ENCODE measurements around the gene SESTD1. TPM values are rescaled to one million over a fixed set of nuclear protein-coding genes. Genes with fewer than 3 reads are reported as not detected.

SESTD1 gene
- total and polyA plus RNA-seq, 2 donors from 2014 or later = 9.8 to 93.5 TPM

DNA sequence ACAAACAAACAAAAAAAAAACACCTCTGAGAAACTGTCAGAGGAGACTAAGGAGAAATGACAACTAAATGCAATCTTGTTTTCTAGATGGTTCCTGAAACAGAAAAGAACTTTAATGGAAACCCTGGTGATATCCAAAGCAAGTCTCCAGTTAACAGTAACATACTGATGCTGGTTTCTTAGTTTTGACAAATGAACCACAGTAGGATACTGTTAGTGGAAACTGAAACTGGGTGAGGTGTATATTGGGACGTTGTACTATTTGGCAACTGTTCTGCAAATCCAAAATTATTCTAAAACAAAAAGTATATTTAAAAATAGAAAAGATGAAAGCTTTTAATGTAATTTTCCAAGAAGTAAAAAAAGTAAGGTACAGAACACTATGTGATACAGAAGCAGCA, 11.4 kb downstream of the SESTD1 start:
- no peaks in the 10 kb centered on the region for H3K27me3 ChIP-seq (ENCODE audit: control insufficient read depth, insufficient read depth, low read length)
- no peak overlapping the region for H3K9ac ChIP-seq (ENCODE audit: low read length in 3 of 3)
- DNase-seq (no peak), FAIRE-seq (no peak)
- no peaks in the 10 kb centered on the region for H3K36me3 ChIP-seq (ENCODE audit: control insufficient read depth in 2 of 3, insufficient read depth in 3 of 3, low read length in 3 of 3)
- TF ChIP-seq, protein P1, sequence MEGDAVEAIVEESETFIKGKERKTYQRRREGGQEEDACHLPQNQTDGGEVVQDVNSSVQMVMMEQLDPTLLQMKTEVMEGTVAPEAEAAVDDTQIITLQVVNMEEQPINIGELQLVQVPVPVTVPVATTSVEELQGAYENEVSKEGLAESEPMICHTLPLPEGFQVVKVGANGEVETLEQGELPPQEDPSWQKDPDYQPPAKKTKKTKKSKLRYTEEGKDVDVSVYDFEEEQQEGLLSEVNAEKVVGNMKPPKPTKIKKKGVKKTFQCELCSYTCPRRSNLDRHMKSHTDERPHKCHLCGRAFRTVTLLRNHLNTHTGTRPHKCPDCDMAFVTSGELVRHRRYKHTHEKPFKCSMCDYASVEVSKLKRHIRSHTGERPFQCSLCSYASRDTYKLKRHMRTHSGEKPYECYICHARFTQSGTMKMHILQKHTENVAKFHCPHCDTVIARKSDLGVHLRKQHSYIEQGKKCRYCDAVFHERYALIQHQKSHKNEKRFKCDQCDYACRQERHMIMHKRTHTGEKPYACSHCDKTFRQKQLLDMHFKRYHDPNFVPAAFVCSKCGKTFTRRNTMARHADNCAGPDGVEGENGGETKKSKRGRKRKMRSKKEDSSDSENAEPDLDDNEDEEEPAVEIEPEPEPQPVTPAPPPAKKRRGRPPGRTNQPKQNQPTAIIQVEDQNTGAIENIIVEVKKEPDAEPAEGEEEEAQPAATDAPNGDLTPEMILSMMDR (IDR thresholded peaks at IDR 0.05; ENCODE audit: borderline replicate concordance, extremely low read depth, insufficient read depth) = no peak
- H3K4me3 ChIP-seq (ENCODE audit: low read length in 3 of 3) = no peak overlapping the region
- peaks cover 0 to 17% (median 0%) of the 10 kb centered on the region in 3 donors for H3K4me1 ChIP-seq (ENCODE audit: control insufficient read depth in 2 of 3, insufficient read depth in 2 of 3, low read depth in 1 of 3, low read length in 3 of 3)
- no peak overlapping the region for H3K27ac ChIP-seq (ENCODE audit: low read depth in 2 of 2, low read length in 2 of 2)
- peaks cover 0 to 7% (median 0%) of the 10 kb centered on the region in 3 donors for H3K9me3 ChIP-seq (ENCODE audit: control insufficient read depth in 2 of 3, insufficient read depth in 1 of 3, low read length in 3 of 3)
- intact Hi-C loops (cut with DNase I) = no loop called here

DNA sequence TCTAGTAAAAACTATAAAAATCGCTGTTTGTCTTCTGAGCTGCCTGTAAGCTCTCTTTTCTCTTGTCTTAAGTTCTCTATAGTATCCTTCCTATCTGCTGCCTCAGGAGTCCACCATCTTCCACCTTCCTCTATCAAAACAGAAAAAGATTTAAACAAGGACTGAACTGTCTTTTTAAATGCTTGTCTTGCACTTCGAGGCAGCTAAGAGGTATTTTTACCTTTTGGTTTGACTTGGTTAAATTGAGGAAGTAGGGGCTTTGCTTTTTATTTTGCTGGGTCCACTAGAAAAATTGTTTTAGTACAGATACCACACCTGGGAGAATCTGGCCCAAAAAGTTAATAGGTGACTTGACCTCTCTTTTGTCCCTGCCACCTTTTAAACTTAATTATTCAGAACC, 12.2 kb downstream of the SESTD1 start:
- FAIRE-seq (no peak), DNase-seq (no peak)
- Histone ChIP-seq H3K36me3 (ENCODE audit: control insufficient read depth in 2 of 3, insufficient read depth in 3 of 3, low read length in 3 of 3) (no peaks in the 10 kb centered on the region), H3K27me3 (ENCODE audit: control insufficient read depth, insufficient read depth, low read length) (no peaks in the 10 kb centered on the region), H3K4me3 (ENCODE audit: low read length in 3 of 3) (peak overlapping the region in 1 of 3 donors; percentile 6), H3K9me3 (ENCODE audit: control insufficient read depth in 2 of 3, insufficient read depth in 1 of 3, low read length in 3 of 3) (peaks cover 0 to 7% (median 0%) of the 10 kb centered on the region in 3 donors), H3K27ac (ENCODE audit: low read depth in 2 of 2, low read length in 2 of 2) (peak overlapping the region in 1 of 2 donors; percentile 34), H3K4me1 (ENCODE audit: control insufficient read depth in 2 of 3, insufficient read depth in 2 of 3, low read depth in 1 of 3, low read length in 3 of 3) (peaks cover 0 to 17% (median 0%) of the 10 kb centered on the region in 3 donors), H3K9ac (ENCODE audit: low read length in 3 of 3) (no peak overlapping the region)
- TF ChIP-seq, protein P1 (IDR thresholded peaks at IDR 0.05; ENCODE audit: borderline replicate concordance, extremely low read depth, insufficient read depth) = no peak
- intact Hi-C loops (cut with DNase I) = no loop called here

DNA sequence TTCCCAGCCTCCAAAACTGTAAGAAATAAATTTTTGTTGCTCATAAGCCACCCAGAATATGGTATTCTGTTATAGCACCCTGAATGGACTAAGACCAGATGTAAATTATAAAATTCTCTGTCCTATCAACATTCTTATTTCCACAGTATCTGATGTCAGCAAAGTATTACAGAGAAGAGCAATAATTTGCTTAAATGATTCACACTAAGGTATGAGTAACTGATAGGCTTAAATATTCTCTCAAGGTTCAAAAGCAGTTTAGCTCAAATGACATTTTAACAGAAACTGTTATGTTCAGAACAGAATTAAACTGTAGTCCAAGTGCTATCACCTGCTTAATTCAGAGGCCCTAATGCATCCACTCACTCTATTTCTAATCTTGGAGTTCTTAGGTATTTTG, 12.8 kb downstream of the SESTD1 start:
- TF ChIP-seq, protein P1 (IDR thresholded peaks at IDR 0.05; ENCODE audit: borderline replicate concordance, extremely low read depth, insufficient read depth) = no peak
- FAIRE-seq = no peak
- no peaks in the 10 kb centered on the region for H3K36me3 ChIP-seq (ENCODE audit: control insufficient read depth in 2 of 3, insufficient read depth in 3 of 3, low read length in 3 of 3)

More for the DNA sequence above, 12.8 kb downstream of the SESTD1 start:
- no peak for DNase-seq
- H3K27me3 ChIP-seq (ENCODE audit: control insufficient read depth, insufficient read depth, low read length) = no peaks in the 10 kb centered on the region
- intact Hi-C loops (cut with DNase I) = no loop called here
- peaks cover 0 to 7% (median 0%) of the 10 kb centered on the region in 3 donors for H3K9me3 ChIP-seq (ENCODE audit: control insufficient read depth in 2 of 3, insufficient read depth in 1 of 3, low read length in 3 of 3)
- H3K9ac ChIP-seq (ENCODE audit: low read length in 3 of 3) = no peak overlapping the region
- peaks cover 0 to 17% (median 0%) of the 10 kb centered on the region in 3 donors for H3K4me1 ChIP-seq (ENCODE audit: control insufficient read depth in 2 of 3, insufficient read depth in 2 of 3, low read depth in 1 of 3, low read length in 3 of 3)
- H3K27ac ChIP-seq (ENCODE audit: low read depth in 2 of 2, low read length in 2 of 2) = no peak overlapping the region
- H3K4me3 ChIP-seq (ENCODE audit: low read length in 3 of 3) = no peak overlapping the region
